WTC11 (cell line): ENCODE data around the gene FAM168B. TPM values are rescaled to one million over a fixed set of nuclear protein-coding genes. Genes with fewer than 3 reads are reported as not detected.
A peak's percentile ranks its signal among the peaks of the same experiment; 100 is the strongest.

Experiments used
- ATAC-seq: fragments of 200-7000 bp; cut with Tn5 transposase; 2 replicates; pipeline ENCODE4 v1.10.0; 2021; ENCODE audit warnings: mild to moderate bottlenecking, moderate library complexity
- CTCF ChIA-PET: fragments of 300-600 bp; sonication (Branson Sonifier 250); formaldehyde crosslinking; loops from one replicate; lab custom pipeline; 2021; ENCODE audit warnings: antibody characterized with exemption; lab: Charles Lee
- POLR2A ChIA-PET: fragments of 350-600 bp; sonication (Branson Sonifier 250); formaldehyde crosslinking; loops from one replicate; lab custom pipeline; 2021; ENCODE audit warnings: antibody characterized with exemption; lab: Charles Lee
- DNase-seq: peaks from one replicate; pipeline ENCODE4 v3.0.0; 2021; ENCODE audit warnings: low spot score
- H3K27ac Mint-ChIP-seq: 2 replicates; pipeline ENCODE4 v1.8.0; 2021; ENCODE audit warnings: mixed read lengths
- H3K27me3 Mint-ChIP-seq: 2 replicates; pipeline ENCODE4 v1.8.0; 2021; ENCODE audit warnings: low read depth, mild to moderate bottlenecking, moderate library complexity, mixed read lengths
- H3K36me3 Mint-ChIP-seq: 2 replicates; pipeline ENCODE4 v1.8.0; 2021; ENCODE audit warnings: mixed read lengths
- H3K4me1 Mint-ChIP-seq: 2 replicates; pipeline ENCODE4 v1.8.0; 2022; ENCODE audit warnings: mixed read lengths
- H3K4me3 Mint-ChIP-seq: 2 replicates; pipeline ENCODE4 v1.8.0; 2021; ENCODE audit warnings: mild to moderate bottlenecking, moderate library complexity, mixed read lengths
- H3K9me3 Mint-ChIP-seq: 2 replicates; pipeline ENCODE4 v1.8.0; 2021; ENCODE audit warnings: mixed read lengths
- AR ChIP-seq: fragments of 250-450 bp; sonication (Bioruptor Pico); IDR thresholded peaks from 2 replicates; pipeline ENCODE4 v1.9.0; 2021; ENCODE audit warnings: mild to moderate bottlenecking
- CREB1 ChIP-seq: sonication (generic); formaldehyde crosslinking; IDR thresholded peaks from 2 replicates; pipeline ENCODE4 v1.8.0; 2023; ENCODE audit warnings: mild to moderate bottlenecking, missing genetic modification reagents
- CREM ChIP-seq: sonication (generic); formaldehyde crosslinking; IDR thresholded peaks from 2 replicates; pipeline ENCODE4 v1.8.1; 2022; ENCODE audit warnings: mild to moderate bottlenecking, missing genetic modification reagents, moderate library complexity
- ERG ChIP-seq: fragments of 250-450 bp; sonication (Bioruptor Pico); IDR thresholded peaks from 2 replicates; pipeline ENCODE4 v1.8.0; 2021; ENCODE audit warnings: mild to moderate bottlenecking
- IRF2 ChIP-seq: sonication (generic); formaldehyde crosslinking; IDR thresholded peaks from 2 replicates; pipeline ENCODE4 v1.8.0; 2022; ENCODE audit warnings: low read depth, missing genetic modification reagents, borderline replicate concordance
- MXD4 ChIP-seq: fragments of 250-450 bp; sonication (Bioruptor Pico); IDR thresholded peaks from 2 replicates; pipeline ENCODE4 v1.8.0; 2021; ENCODE audit warnings: mild to moderate bottlenecking, moderate library complexity, borderline replicate concordance
- OVOL2 ChIP-seq: fragments of 250-450 bp; sonication (Bioruptor Pico); IDR thresholded peaks from 2 replicates; pipeline ENCODE4 v1.9.0; 2021; ENCODE audit warnings: mild to moderate bottlenecking, borderline replicate concordance
- PRDM15 ChIP-seq: sonication (generic); formaldehyde crosslinking; IDR thresholded peaks from 2 replicates; pipeline ENCODE4 v1.8.0; 2022; ENCODE audit warnings: missing genetic modification reagents
- RORB ChIP-seq: fragments of 250-450 bp; sonication (Bioruptor Pico); IDR thresholded peaks from 2 replicates; pipeline ENCODE4 v1.9.0; 2021; ENCODE audit warnings: mild to moderate bottlenecking
- SOX15 ChIP-seq: fragments of 250-450 bp; sonication (Bioruptor Pico); IDR thresholded peaks from 2 replicates; pipeline ENCODE4 v1.9.0; 2021; ENCODE audit warnings: mild to moderate bottlenecking
- TCF7 ChIP-seq: sonication (generic); formaldehyde crosslinking; IDR thresholded peaks from 2 replicates; pipeline ENCODE4 v1.8.0; 2022; ENCODE audit warnings: mild to moderate bottlenecking, low read depth, missing genetic modification reagents, moderate library complexity
- ZBTB21 ChIP-seq: sonication (generic); formaldehyde crosslinking; IDR thresholded peaks from 2 replicates; pipeline ENCODE4 v1.8.1; 2023; ENCODE audit warnings: mild to moderate bottlenecking, missing genetic modification reagents, borderline replicate concordance
- ZNF423 ChIP-seq: fragments of 250-450 bp; sonication (Bioruptor Pico); IDR thresholded peaks from 2 replicates; pipeline ENCODE4 v2.1.2; 2022; ENCODE audit warnings: mild to moderate bottlenecking, moderate library complexity
- total RNA-seq: library from RNA; stranded (reverse); gene quantifications from 3 replicates; pipeline ENCODE4 v1.2.3, GENCODE V29; 2021

The FAM168B gene
- total RNA-seq, 1 experiment from 2014 or later = 63.9 TPM

GRCh38 chr2:131105156-131105949, 12.1 kb upstream of the FAM168B start, which contains the start of gene PLEKHB2 (continued):
- TF ChIP-seq MXD4 (CRISPR knock-in tag) = no peak
- TF ChIP-seq TCF7 = 0 out of 2 replicates have a peak, but pooled peaks have one; percentile 42
- TF ChIP-seq PRDM15 (CRISPR knock-in tag) = no peak
- TF ChIP-seq, all 79 proteins: peak for 12

GRCh38 chr2:131104487-131105155, 11.4 kb upstream of the FAM168B start:
- ATAC-seq (peak; percentile 51), DNase-seq (no peak)
- ChIA-PET CTCF (interaction anchor here (0.5 to 1.5 kb wide), 7 partner anchors 10 to 64 kb away, joined by 3 to 5 read pairs (median 3); partner anchors contain the start of gene FAM168B), POLR2A (interaction anchor here (0.7 to 2.8 kb wide), 2 partner anchors 12 to 63 kb away, joined by 3 to 15 read pairs; partner anchors contain the start of gene FAM168B)
- Mint-ChIP-seq H3K9me3 (no peaks in the 10 kb centered on the region), H3K4me3 (peak overlapping the region; percentile 92), H3K27me3 (no peaks in the 10 kb centered on the region), H3K27ac (peak overlapping the region; percentile 89), H3K36me3 (peaks cover 5% of the 10 kb centered on the region; the same call in 1 of the 2 replicates), H3K4me1 (peaks cover 22% of the 10 kb centered on the region)
- 0 out of 2 replicates have a peak, but pooled peaks have one; percentile 4 for TF ChIP-seq CREM (CRISPR knock-in tag)
- TF ChIP-seq AR (CRISPR knock-in tag) = no peak

GRCh38 chr2:131103165-131103564, 9.9 kb upstream of the FAM168B start:
- ChIA-PET CTCF (interaction anchor here (1.1 kb wide), 2 partner anchors 9 to 51 kb away, joined by 4 to 5 read pairs; no protein-coding TSS in a partner anchor), POLR2A (interaction anchor here (2.8 kb wide), 1 partner anchor 10 kb away, joined by 15 read pairs; the partner anchor contains the start of gene FAM168B)
- ATAC-seq = no peak
- Mint-ChIP-seq H3K4me1 (peaks cover 22% of the 10 kb centered on the region), H3K27ac (no peak overlapping the region), H3K36me3 (no peaks in the 10 kb centered on the region), H3K9me3 (no peaks in the 10 kb centered on the region), H3K27me3 (no peaks in the 10 kb centered on the region), H3K4me3 (no peak overlapping the region)
- no peak for TF ChIP-seq OVOL2 (CRISPR knock-in tag)
- no peak for TF ChIP-seq ZNF423
- no peak for TF ChIP-seq SOX15 (CRISPR knock-in tag)
- no peak for TF ChIP-seq CREM (CRISPR knock-in tag)
- no peak for TF ChIP-seq IRF2
- TF ChIP-seq CREB1 (CRISPR knock-in tag) = no peak
- TF ChIP-seq RORB (CRISPR knock-in tag) = no peak
- no peak for TF ChIP-seq ERG (CRISPR knock-in tag)
- no peak for TF ChIP-seq ZBTB21 (CRISPR knock-in tag)
- no peak for DNase-seq
